Neural cell (in vitro differentiated cells): Measurements from ENCODE around the gene MRPS22. TPM values are rescaled to one million over a fixed set of nuclear protein-coding genes. Genes with fewer than 3 reads are reported as not detected.

Source experiments
- H2AFZ ChIP-seq: fragments of 200-600, 300-800 bp; sonication (generic), shearing (Covaris generic); 2 replicates; pipeline ENCODE4 v1.6.0; 2014; ENCODE audit warnings: low read depth, mild to moderate bottlenecking, antibody characterized with exemption, low read length, moderate library complexity
- H3F3A ChIP-seq: fragments of 200-600 bp; shearing (Covaris generic); 2 replicates; pipeline ENCODE4 v1.6.1; 2016; ENCODE audit warnings: mild to moderate bottlenecking, moderate library complexity, mixed read lengths, antibody characterized with exemption, low read length; ENCODE audit not compliant: insufficient read depth, poor library complexity, severe bottlenecking
- H3K27ac ChIP-seq: fragments of 200-600, 300-800 bp; sonication (generic), shearing (Covaris generic); 2 replicates; pipeline ENCODE4 v1.5.1; 2014; ENCODE audit warnings: mild to moderate bottlenecking, low read length, moderate library complexity
- H3K27me3 ChIP-seq: fragments of 300-800, 200-600 bp; sonication (generic), shearing (Covaris generic); 2 replicates; pipeline ENCODE4 v1.6.0; 2014; ENCODE audit warnings: mild to moderate bottlenecking, low read depth, low read length, moderate library complexity; ENCODE audit not compliant: insufficient read depth
- H3K36me3 ChIP-seq: fragments of 300-800, 200-600 bp; sonication (generic), shearing (Covaris generic); 2 replicates; pipeline ENCODE4 v1.5.1; 2014; ENCODE audit warnings: mild to moderate bottlenecking, antibody characterized with exemption, low read length, moderate library complexity; ENCODE audit not compliant: insufficient read depth
- H3K4me2 ChIP-seq: fragments of 300-800, 200-600 bp; sonication (generic), shearing (Covaris generic); 2 replicates; pipeline ENCODE4 v1.6.0; 2014; ENCODE audit warnings: mild to moderate bottlenecking, low read length
- H3K4me3 ChIP-seq: fragments of 300-800, 200-600 bp; sonication (generic), shearing (Covaris generic); 2 replicates; pipeline ENCODE4 v1.5.1; 2014; ENCODE audit warnings: mild to moderate bottlenecking, low read length, moderate library complexity
- H3K79me2 ChIP-seq: fragments of 200-600 bp; shearing (Covaris generic); replicated peaks from 2 replicates; pipeline ENCODE4 v1.6.0; 2014; ENCODE audit warnings: mild to moderate bottlenecking, low read length, moderate library complexity; ENCODE audit not compliant: insufficient read depth
- H3K9ac ChIP-seq: fragments of 300-800, 200-600 bp; sonication (generic), shearing (Covaris generic); 2 replicates; pipeline ENCODE4 v1.6.1; 2016; ENCODE audit warnings: mild to moderate bottlenecking, low read length, mixed read lengths
- H3K9me2 ChIP-seq: fragments of 200-600 bp; shearing (Covaris generic); 2 replicates; pipeline ENCODE4 v1.6.1; 2016; ENCODE audit warnings: mild to moderate bottlenecking, low read length, mixed read lengths; ENCODE audit not compliant: insufficient read depth
- H3K9me3 ChIP-seq: fragments of 200-600, 300-800 bp; sonication (generic), shearing (Covaris generic); 2 replicates; pipeline ENCODE4 v1.6.1; 2016; ENCODE audit warnings: mild to moderate bottlenecking, mixed run types, low read length, moderate library complexity, mixed read lengths
- H4K20me1 ChIP-seq: fragments of 200-600 bp; shearing (Covaris generic); 2 replicates; pipeline ENCODE4 v1.6.1; 2016; ENCODE audit warnings: mild to moderate bottlenecking, mixed run types; ENCODE audit not compliant: insufficient read depth
- CTCF ChIP-seq: fragments of 450-650 bp; IDR thresholded peaks from 2 replicates; pipeline ENCODE4 v1.5.1; 2014; ENCODE audit warnings: antibody characterized with exemption, mild to moderate bottlenecking, moderate library complexity; ENCODE audit not compliant: poor library complexity, severe bottlenecking
- EP300 ChIP-seq: fragments of 450-650 bp; conservative IDR thresholded peaks from 2 replicates; pipeline ENCODE4 v1.6.1; 2014; ENCODE audit warnings: antibody characterized with exemption, mild to moderate bottlenecking, moderate library complexity; ENCODE audit not compliant: poor library complexity, severe bottlenecking
- EZH2 ChIP-seq: fragments of 200-600, 300-800 bp; shearing (Covaris generic), sonication (generic); IDR thresholded peaks from 2 replicates; pipeline ENCODE4 v1.6.1; 2014; ENCODE audit warnings: antibody characterized with exemption, low read length, borderline replicate concordance, mild to moderate bottlenecking; ENCODE audit not compliant: insufficient read depth, poor library complexity, severe bottlenecking
- MXI1 ChIP-seq: fragments of 450-650 bp; conservative IDR thresholded peaks from 2 replicates; pipeline ENCODE4 v1.6.1; 2014; ENCODE audit warnings: antibody characterized with exemption, mild to moderate bottlenecking; ENCODE audit not compliant: poor library complexity, severe bottlenecking
- POLR2AphosphoS5 ChIP-seq: IDR thresholded peaks from 2 replicates; pipeline ENCODE4 v1.6.1; 2012
- RAD21 ChIP-seq: fragments of 450-650 bp; conservative IDR thresholded peaks from 2 replicates; pipeline ENCODE4 v1.6.1; 2014; ENCODE audit warnings: antibody characterized with exemption, mild to moderate bottlenecking, moderate library complexity
- REST ChIP-seq: IDR thresholded peaks from 2 replicates; pipeline ENCODE4 v1.6.1; 2012; ENCODE audit warnings: borderline replicate concordance
- SMC3 ChIP-seq: fragments of 450-650 bp; conservative IDR thresholded peaks from 2 replicates; pipeline ENCODE4 v1.6.1; 2014; ENCODE audit warnings: antibody characterized with exemption, mild to moderate bottlenecking, moderate library complexity; ENCODE audit not compliant: poor library complexity
- TAF1 ChIP-seq: IDR thresholded peaks from 2 replicates; pipeline ENCODE4 v1.6.1; 2012; ENCODE audit warnings: low read depth
- polyA plus RNA-seq: library from polyadenylated mRNA; depleted of rRNA; stranded (reverse); fragments of >200 nt; gene quantifications from 2 replicates; pipeline ENCODE4 v1.2.3, GENCODE V29; 2014

The MRPS22 gene
- polyA plus RNA-seq, 1 donor from 2014 or later = 80.7 TPM

- no peaks in the 10 kb centered on the region for H3K9me2 ChIP-seq
- H3K36me3 ChIP-seq = no peaks in the 10 kb centered on the region
- no peaks in the 10 kb centered on the region for H3K9me3 ChIP-seq
- no peaks in the 10 kb centered on the region for H3K27me3 ChIP-seq
- no peak overlapping the region for H2AFZ ChIP-seq
- no peaks in the 10 kb centered on the region for H4K20me1 ChIP-seq
- H3K79me2 ChIP-seq = no peaks in the 10 kb centered on the region
- no peak overlapping the region for H3K27ac ChIP-seq
- H3K4me3 ChIP-seq = no peak overlapping the region
- no peak overlapping the region for H3K9ac ChIP-seq
- H3F3A ChIP-seq = no peaks in the 10 kb centered on the region
- TF ChIP-seq EZH2 (no peak), TAF1 (no peak), POLR2AphosphoS5 (no peak), REST (no peak), CTCF (no peak), SMC3 (no peak), EP300 (no peak), RAD21 (no peak), MXI1 (no peak)
- H3K4me2 ChIP-seq = no peak overlapping the region
Observed at GRCh38 chr3:139308560-139308959, 35.3 kb upstream of the MRPS22 start.

- Histone ChIP-seq H3K4me2 (no peak overlapping the region), H3K79me2 (no peaks in the 10 kb centered on the region), H3F3A (no peaks in the 10 kb centered on the region), H2AFZ (peak overlapping the region; percentile 14), H3K27ac (no peak overlapping the region), H3K36me3 (no peaks in the 10 kb centered on the region), H3K27me3 (no peaks in the 10 kb centered on the region), H4K20me1 (no peaks in the 10 kb centered on the region), H3K4me3 (no peak overlapping the region), H3K9me2 (no peaks in the 10 kb centered on the region), H3K9ac (no peak overlapping the region), H3K9me3 (no peaks in the 10 kb centered on the region)
- no peak for TF ChIP-seq SMC3
- no peak for TF ChIP-seq MXI1
- TF ChIP-seq EP300 = no peak
- no peak for TF ChIP-seq REST
Observed at GRCh38 chr3:139309061-139309591, 34.7 kb upstream of the MRPS22 start.
